Gastrocnemius medialis (tissue), 4 donors: ENCODE data around the gene GLIS2.

Experiments
- POLR2A ChIP-seq, 2 donors: fragments of 450-650 bp; IDR thresholded peaks; one replicate each; pipeline ENCODE4 v1.6.1; 2017; ENCODE audit warnings: antibody characterized with exemption in 2 of 2, mild to moderate bottlenecking in 2 of 2, moderate library complexity in 2 of 2
- TF ChIP-seq, protein P1 (sequence below), 5 experiments: fragments of 450-650 bp in 3 of 5; fragments of 200-600 bp in 2 of 5; sonication (generic) in 2 of 5; IDR thresholded peaks in 4 of 5; conservative IDR thresholded peaks in 1 of 5; 1 replicate in 4 of 5; 2 replicates in 1 of 5; pipeline ENCODE4 v1.5.1; 2016 to 2019; ENCODE audit warnings: antibody characterized with exemption in 5 of 5, mild to moderate bottlenecking in 3 of 5, moderate library complexity in 3 of 5

DNA sequence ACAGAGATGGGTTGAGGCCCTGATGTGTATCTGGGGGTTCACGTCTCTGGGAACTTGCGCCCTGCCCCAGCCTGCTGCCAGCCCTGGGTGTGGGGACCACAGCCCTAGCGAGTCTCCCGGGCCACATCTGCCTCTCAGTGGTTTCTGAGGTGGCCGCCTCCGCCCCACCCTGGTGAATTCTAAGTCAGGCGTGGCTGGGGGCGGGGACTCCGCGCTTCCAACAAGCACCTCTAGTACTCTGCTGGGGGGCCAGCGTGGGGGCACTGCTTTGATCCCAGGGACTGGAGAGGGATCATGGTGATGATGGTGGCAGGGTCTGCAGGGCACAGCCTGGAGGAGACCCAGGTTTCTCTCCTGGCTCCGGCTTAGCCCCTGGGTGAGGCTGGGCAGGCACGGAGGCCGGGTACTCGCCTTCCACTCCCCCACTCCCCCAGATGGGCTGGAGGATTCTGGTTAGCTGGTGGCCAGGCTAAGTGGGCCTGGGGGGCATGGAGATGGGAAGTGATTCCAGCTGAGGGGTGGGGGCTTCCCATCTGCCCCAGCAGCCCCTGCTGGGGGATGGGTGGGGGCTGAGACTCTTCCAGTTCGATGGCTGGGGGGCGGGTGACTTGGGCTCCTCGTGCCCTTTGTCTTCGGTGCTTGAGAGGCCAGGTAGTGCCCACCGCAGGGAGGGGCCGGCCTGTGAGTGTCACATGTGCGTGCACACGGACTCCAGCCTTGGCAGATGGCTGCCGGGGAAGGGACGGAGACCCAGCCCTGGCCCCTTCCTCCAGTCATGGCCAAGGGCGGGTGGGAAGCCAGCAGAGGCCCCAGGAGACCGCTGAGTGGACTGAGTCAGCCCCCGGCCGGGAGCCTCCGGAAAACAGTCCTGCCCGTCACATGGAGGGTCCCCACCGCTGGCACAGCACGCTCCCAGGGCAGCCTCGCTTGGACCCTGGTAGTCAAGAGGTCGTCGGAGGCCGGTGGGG, 3.9 kb downstream of the GLIS2 start:
- TF ChIP-seq, protein P1, sequence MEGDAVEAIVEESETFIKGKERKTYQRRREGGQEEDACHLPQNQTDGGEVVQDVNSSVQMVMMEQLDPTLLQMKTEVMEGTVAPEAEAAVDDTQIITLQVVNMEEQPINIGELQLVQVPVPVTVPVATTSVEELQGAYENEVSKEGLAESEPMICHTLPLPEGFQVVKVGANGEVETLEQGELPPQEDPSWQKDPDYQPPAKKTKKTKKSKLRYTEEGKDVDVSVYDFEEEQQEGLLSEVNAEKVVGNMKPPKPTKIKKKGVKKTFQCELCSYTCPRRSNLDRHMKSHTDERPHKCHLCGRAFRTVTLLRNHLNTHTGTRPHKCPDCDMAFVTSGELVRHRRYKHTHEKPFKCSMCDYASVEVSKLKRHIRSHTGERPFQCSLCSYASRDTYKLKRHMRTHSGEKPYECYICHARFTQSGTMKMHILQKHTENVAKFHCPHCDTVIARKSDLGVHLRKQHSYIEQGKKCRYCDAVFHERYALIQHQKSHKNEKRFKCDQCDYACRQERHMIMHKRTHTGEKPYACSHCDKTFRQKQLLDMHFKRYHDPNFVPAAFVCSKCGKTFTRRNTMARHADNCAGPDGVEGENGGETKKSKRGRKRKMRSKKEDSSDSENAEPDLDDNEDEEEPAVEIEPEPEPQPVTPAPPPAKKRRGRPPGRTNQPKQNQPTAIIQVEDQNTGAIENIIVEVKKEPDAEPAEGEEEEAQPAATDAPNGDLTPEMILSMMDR (IDR thresholded peaks at IDR 0.05 in 4 of 5, conservative IDR thresholded peaks at IDR 0.05 in 1 of 5): no peak
- no peak for TF ChIP-seq POLR2A (IDR thresholded peaks at IDR 0.05)
